Ascending aorta (tissue), 2 donors: ENCODE results near the gene KIF26B. TPM values are rescaled to one million over a fixed set of nuclear protein-coding genes. Genes with fewer than 3 reads are reported as not detected.

Experiments used
- DNase-seq, 2 donors: peaks; one replicate each; pipeline ENCODE4 v3.0.0-alpha.2; 2019; ENCODE audit warnings: low spot score in 2 of 2
- H3K27ac ChIP-seq, 2 donors: fragments of 200-600 bp; sonication (generic); one replicate each; pipeline ENCODE4 v1.5.1; 2016 to 2017; ENCODE audit warnings: mild to moderate bottlenecking in 1 of 2
- H3K27me3 ChIP-seq: fragments of 200-600 bp; sonication (generic); one replicate; pipeline ENCODE4 v1.5.1; 2017
- H3K36me3 ChIP-seq, 2 donors: fragments of 200-600 bp; sonication (generic); one replicate each; pipeline ENCODE4 v1.5.1; 2016
- H3K4me1 ChIP-seq, 2 donors: fragments of 200-600 bp; sonication (generic); one replicate each; pipeline ENCODE4 v1.5.1; 2016 to 2017; ENCODE audit warnings: mild to moderate bottlenecking in 1 of 2
- H3K4me3 ChIP-seq, 2 donors: fragments of 200-600 bp; sonication (generic); one replicate each; pipeline ENCODE4 v1.5.1; 2016 to 2017; ENCODE audit warnings: mild to moderate bottlenecking in 1 of 2
- H3K9me3 ChIP-seq, 2 donors: fragments of 200-600 bp; sonication (generic); one replicate each; pipeline ENCODE4 v1.5.1; 2016
- intact Hi-C: fragments of 100-400 bp; cut with DNase I; formaldehyde crosslinking; loops from one replicate; pipeline ENCODE4 v1.15.1; 2023
- total RNA-seq: library from RNA; depleted of rRNA; stranded (reverse); fragments of >200 nt; gene quantifications from one replicate; pipeline ENCODE4 v1.1.0, GENCODE V29; 2016
- TF ChIP-seq, protein P1 (sequence below), 3 experiments: fragments of 200-600 bp in 2 of 3; fragments of 450-650 bp in 1 of 3; sonication (generic) in 2 of 3; IDR thresholded peaks; one replicate each; pipeline ENCODE4 v1.5.1; 2016 to 2019; ENCODE audit warnings: antibody characterized with exemption in 3 of 3, mild to moderate bottlenecking in 1 of 3, moderate library complexity in 1 of 3

Gene KIF26B
- total RNA-seq, 1 donor from 2014 or later = not detected

DNA sequence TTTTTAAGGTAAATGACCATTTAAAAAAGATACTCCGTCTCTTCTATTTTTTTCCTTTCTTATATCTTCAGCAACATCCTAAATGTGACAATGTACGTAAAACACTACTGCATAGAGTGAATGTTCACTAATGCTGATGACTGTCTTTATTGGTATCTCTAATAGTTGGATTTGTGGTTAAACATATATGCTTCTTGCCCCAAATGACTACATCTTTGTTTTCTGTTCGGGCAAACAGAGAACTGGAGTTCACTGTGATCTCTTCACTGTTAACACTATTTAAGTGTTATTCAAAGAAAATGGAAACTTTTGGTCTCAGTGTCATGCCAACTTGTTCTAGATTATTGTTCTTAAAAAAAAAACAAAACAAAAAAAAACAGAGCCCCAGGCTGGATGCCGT is 109.4 kb downstream of the KIF26B start:
- H3K4me1 ChIP-seq = no peaks in the 10 kb centered on the region
- H3K27ac ChIP-seq = no peak overlapping the region
- no peaks in the 10 kb centered on the region for H3K36me3 ChIP-seq
- no peak for DNase-seq
- H3K4me3 ChIP-seq = no peak overlapping the region
- no peaks in the 10 kb centered on the region for H3K27me3 ChIP-seq
- intact Hi-C loops = no loop called here
- no peaks in the 10 kb centered on the region for H3K9me3 ChIP-seq
- TF ChIP-seq, protein P1, sequence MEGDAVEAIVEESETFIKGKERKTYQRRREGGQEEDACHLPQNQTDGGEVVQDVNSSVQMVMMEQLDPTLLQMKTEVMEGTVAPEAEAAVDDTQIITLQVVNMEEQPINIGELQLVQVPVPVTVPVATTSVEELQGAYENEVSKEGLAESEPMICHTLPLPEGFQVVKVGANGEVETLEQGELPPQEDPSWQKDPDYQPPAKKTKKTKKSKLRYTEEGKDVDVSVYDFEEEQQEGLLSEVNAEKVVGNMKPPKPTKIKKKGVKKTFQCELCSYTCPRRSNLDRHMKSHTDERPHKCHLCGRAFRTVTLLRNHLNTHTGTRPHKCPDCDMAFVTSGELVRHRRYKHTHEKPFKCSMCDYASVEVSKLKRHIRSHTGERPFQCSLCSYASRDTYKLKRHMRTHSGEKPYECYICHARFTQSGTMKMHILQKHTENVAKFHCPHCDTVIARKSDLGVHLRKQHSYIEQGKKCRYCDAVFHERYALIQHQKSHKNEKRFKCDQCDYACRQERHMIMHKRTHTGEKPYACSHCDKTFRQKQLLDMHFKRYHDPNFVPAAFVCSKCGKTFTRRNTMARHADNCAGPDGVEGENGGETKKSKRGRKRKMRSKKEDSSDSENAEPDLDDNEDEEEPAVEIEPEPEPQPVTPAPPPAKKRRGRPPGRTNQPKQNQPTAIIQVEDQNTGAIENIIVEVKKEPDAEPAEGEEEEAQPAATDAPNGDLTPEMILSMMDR (IDR thresholded peaks at IDR 0.05) = no peak

DNA sequence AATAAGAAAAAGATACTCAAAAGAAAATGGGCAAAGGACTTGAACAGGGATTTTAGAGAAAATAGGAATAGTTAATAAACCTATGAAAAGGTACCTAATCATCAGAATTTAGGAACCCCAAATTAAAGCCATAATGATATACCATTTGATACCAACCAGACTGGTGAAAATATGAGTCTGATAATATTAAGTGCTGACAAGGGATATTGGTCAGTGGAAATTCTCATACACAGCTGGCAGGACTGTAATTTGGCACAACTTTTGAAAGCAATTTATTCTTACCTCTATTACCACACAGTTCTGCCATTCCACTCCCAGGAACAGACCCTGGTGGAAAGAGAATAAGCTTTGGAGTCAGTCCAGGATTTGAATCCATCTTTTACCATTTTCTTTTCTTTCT is 111.3 kb downstream of the KIF26B start:
- intact Hi-C loops = no loop called here
- H3K36me3 ChIP-seq = no peaks in the 10 kb centered on the region
- TF ChIP-seq, protein P1 (IDR thresholded peaks at IDR 0.05) = no peak
- no peaks in the 10 kb centered on the region for H3K27me3 ChIP-seq
- H3K4me3 ChIP-seq = no peak overlapping the region
- no peaks in the 10 kb centered on the region for H3K4me1 ChIP-seq
- peaks cover 3 to 4% of the 10 kb centered on the region in 2 donors for H3K9me3 ChIP-seq
- no peak overlapping the region for H3K27ac ChIP-seq
- DNase-seq = no peak

DNA sequence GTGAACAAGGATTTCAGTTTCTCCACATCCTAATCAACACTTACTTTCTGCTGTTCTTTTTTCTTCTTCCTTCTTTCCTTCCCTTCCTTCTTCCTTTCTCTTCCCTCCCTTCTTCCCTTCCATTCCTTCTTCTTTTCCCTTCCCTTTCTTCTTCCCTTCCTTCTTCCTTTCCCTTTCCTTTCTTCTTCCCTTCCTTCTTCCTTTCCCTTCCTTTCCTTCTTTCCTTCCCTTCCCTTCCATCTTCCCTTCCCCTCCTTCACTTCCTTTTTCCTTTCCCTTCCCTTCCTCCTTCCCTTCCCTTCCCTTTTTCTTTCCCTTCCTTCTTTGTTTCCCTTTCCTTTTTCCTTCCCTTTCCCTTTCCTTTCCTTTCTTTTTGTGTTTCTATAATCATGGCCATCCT is 115.3 kb downstream of the KIF26B start:
- intact Hi-C loops = no loop called here
- DNase-seq = no peak
- H3K36me3 ChIP-seq = no peaks in the 10 kb centered on the region
- no peaks in the 10 kb centered on the region for H3K27me3 ChIP-seq
- H3K27ac ChIP-seq = no peak overlapping the region
- H3K9me3 ChIP-seq = peaks cover 3 to 4% of the 10 kb centered on the region in 2 donors
- TF ChIP-seq, protein P1 (IDR thresholded peaks at IDR 0.05) = no peak
- no peaks in the 10 kb centered on the region for H3K4me1 ChIP-seq
- no peak overlapping the region for H3K4me3 ChIP-seq

DNA sequence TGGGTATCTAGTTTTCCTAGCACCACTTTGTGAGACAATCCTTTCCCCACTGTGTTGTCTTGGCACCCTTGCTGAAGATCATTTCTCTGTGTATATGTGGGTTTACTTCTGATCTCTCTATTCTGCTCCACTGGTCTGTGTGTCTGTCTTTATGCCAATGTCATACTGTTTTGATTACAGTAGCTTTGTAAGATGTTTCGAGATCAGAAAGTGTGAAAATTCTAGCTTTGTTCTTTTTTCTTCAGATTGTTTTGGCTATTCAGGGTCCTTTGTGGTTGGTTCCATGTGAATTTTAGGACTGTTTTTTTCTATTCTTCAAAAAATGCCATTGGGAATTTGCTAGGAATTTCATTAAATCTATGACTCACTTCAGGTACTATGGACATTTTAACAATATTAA is 116.2 kb downstream of the KIF26B start:
- Histone ChIP-seq H3K9me3 (peaks cover 3 to 4% of the 10 kb centered on the region in 2 donors), H3K27ac (no peak overlapping the region), H3K27me3 (no peaks in the 10 kb centered on the region), H3K4me1 (no peaks in the 10 kb centered on the region), H3K36me3 (no peaks in the 10 kb centered on the region), H3K4me3 (no peak overlapping the region)
- intact Hi-C loops = no loop called here
- no peak for DNase-seq
- TF ChIP-seq, protein P1 (IDR thresholded peaks at IDR 0.05) = no peak

DNA sequence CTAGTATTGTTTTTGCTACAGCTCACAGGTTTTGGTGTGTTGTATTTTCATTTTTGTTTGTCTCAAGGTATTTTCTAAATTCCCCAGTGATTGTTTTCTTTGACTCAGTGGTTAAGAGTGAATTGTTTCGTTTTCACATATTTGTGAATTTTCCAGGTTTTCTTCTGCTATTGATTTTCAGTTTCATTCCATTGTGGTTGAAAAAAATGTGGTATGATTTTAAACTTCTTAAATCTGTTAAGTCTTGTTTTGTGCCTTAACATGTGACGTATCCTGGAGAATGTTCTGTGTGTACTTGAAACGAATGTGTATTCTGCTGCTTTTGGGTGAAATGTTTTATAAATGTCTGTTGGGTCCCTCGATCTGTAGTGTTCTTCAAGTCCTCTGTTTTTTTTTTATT is 117.9 kb downstream of the KIF26B start:
- DNase-seq = no peak
- H3K27ac ChIP-seq = no peak overlapping the region
- H3K27me3 ChIP-seq = no peaks in the 10 kb centered on the region
- H3K4me1 ChIP-seq = no peaks in the 10 kb centered on the region
- TF ChIP-seq, protein P1 (IDR thresholded peaks at IDR 0.05) = no peak
- intact Hi-C loops = no loop called here
- peaks cover 3 to 4% of the 10 kb centered on the region in 2 donors for H3K9me3 ChIP-seq
- H3K4me3 ChIP-seq = no peak overlapping the region
- H3K36me3 ChIP-seq = no peaks in the 10 kb centered on the region

DNA sequence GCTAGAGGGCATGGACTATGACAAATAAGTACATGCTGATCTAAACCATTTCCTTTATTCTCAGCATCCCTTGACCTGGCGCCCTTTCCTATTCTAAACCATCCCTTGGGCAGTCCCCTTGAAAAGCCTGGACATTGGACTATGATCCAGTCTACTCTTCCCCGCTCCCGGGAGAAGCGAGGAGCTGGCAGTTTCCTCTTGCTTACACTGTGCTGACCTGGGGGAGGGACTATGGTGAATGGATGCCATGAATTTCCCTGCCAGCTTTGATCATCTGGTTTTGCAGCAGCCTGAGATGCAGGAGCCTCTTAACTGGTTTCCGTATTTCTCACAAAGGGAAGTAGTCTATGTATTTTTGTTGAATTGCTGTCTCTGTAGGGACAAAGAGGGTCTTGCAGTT is 121.7 kb downstream of the KIF26B start:
- H3K27me3 ChIP-seq = no peaks in the 10 kb centered on the region
- H3K9me3 ChIP-seq = no peaks in the 10 kb centered on the region
- no peaks in the 10 kb centered on the region for H3K36me3 ChIP-seq
- intact Hi-C loops = no loop called here
- no peak overlapping the region for H3K4me3 ChIP-seq
- TF ChIP-seq, protein P1 (IDR thresholded peaks at IDR 0.05) = no peak
- no peaks in the 10 kb centered on the region for H3K4me1 ChIP-seq
- H3K27ac ChIP-seq = no peak overlapping the region
- DNase-seq = no peak
